H1 (cell line): ENCODE results near the gene TMEM114. TPM values are rescaled to one million over a fixed set of nuclear protein-coding genes. Genes with fewer than 3 reads are reported as not detected.

ENCODE experiments used
- CTCF ChIA-PET: fragments of 300-600 bp; sonication (Branson Sonifier 250); formaldehyde crosslinking; loops from one replicate; lab custom pipeline; 2021; ENCODE audit not compliant: partially characterized antibody; lab: Charles Lee
- POLR2A ChIA-PET: fragments of 300-600 bp; sonication (Branson Sonifier 250); formaldehyde crosslinking; loops from one replicate; lab custom pipeline; 2021; ENCODE audit warnings: inconsistent platforms; ENCODE audit not compliant: partially characterized antibody; lab: Charles Lee
- DNase-seq, 2 experiments: peaks; one replicate each; pipeline versions ENCODE4 v3.0.0 to v3.0.0-alpha.2; 2010 to 2022; ENCODE audit warnings: low spot score in 2 of 2, low read depth in 1 of 2, mixed read lengths in 1 of 2
- FAIRE-seq: peaks from 2 replicates; lab custom pipeline; 2011; peaks lifted over from hg19 to GRCh38; lab: Jason Lieb, UNC
- H2AFZ ChIP-seq: 2 replicates; pipeline ENCODE4 v1.8.1; 2012; ENCODE audit warnings: low read length, inconsistent platforms
- H2AK5ac ChIP-seq: 2 replicates; pipeline ENCODE4 v1.6.1; 2013; ENCODE audit warnings: low read depth, low read length
- H2BK120ac ChIP-seq: replicated peaks from 2 replicates; pipeline ENCODE3; 2013; ENCODE audit warnings: low read depth, low read length, inconsistent platforms
- H2BK12ac ChIP-seq: 2 replicates; pipeline ENCODE4 v1.6.1; 2013; ENCODE audit warnings: low read depth, low read length
- H2BK15ac ChIP-seq: 2 replicates; pipeline ENCODE4 v1.6.1; 2013; ENCODE audit warnings: low read length
- H2BK20ac ChIP-seq: 2 replicates; pipeline ENCODE4 v1.6.1; 2013; ENCODE audit warnings: low read length
- H2BK5ac ChIP-seq: 2 replicates; pipeline ENCODE4 v1.6.1; 2013; ENCODE audit warnings: low read depth, low read length
- H3K14ac ChIP-seq: 2 replicates; pipeline ENCODE4 v1.6.1; 2013; ENCODE audit warnings: inconsistent platforms; ENCODE audit not compliant: insufficient read length
- H3K18ac ChIP-seq: 2 replicates; pipeline ENCODE4 v1.6.1; 2013; ENCODE audit warnings: low read length; ENCODE audit errors: extremely low read depth
- H3K23ac ChIP-seq: 2 replicates; pipeline ENCODE4 v1.6.1; 2013; ENCODE audit warnings: inconsistent platforms; ENCODE audit not compliant: insufficient read length
- H3K23me2 ChIP-seq: 2 replicates; pipeline ENCODE4 v1.6.1; 2013; ENCODE audit warnings: low read depth, low read length
- H3K27ac ChIP-seq: 2 replicates; pipeline ENCODE4 v1.6.1; 2011; ENCODE audit warnings: low read depth, low read length, inconsistent platforms
- H3K27me3 ChIP-seq, 4 experiments: replicated peaks in 1 of 4; 1 replicate in 1 of 4; 2 replicates in 3 of 4; pipeline versions ENCODE4 v1.6.1 to v1.8.1; 2011 to 2013; ENCODE audit warnings: low read length in 3 of 4, mild to moderate bottlenecking in 3 of 4, inconsistent platforms in 2 of 4, mixed read lengths in 2 of 4, moderate library complexity in 1 of 4; ENCODE audit not compliant: control insufficient read depth in 3 of 4, insufficient read depth in 3 of 4; ENCODE audit errors: extremely low read depth in 1 of 4
- H3K36me3 ChIP-seq, 4 experiments: 2 replicates each; pipeline versions ENCODE4 v1.6.1 to v1.8.1; 2011 to 2013; ENCODE audit warnings: mild to moderate bottlenecking in 4 of 4, low read length in 3 of 4, moderate library complexity in 2 of 4, control low read depth in 1 of 4, inconsistent platforms in 1 of 4; ENCODE audit not compliant: insufficient read depth in 4 of 4, control insufficient read depth in 2 of 4
- H3K4ac ChIP-seq: replicated peaks from 2 replicates; pipeline ENCODE3; 2013; ENCODE audit warnings: low read length, low read depth, mixed read lengths, inconsistent platforms; ENCODE audit not compliant: insufficient read length
- H3K4me1 ChIP-seq, 4 experiments: replicated peaks in 1 of 4; 1 replicate in 1 of 4; 2 replicates in 3 of 4; pipeline versions ENCODE4 v1.6.1 to v1.8.1; 2011 to 2013; ENCODE audit warnings: low read length in 3 of 4, inconsistent platforms in 2 of 4, mixed read lengths in 1 of 4; ENCODE audit not compliant: insufficient read depth in 4 of 4, control insufficient read depth in 3 of 4
- H3K4me2 ChIP-seq, 2 experiments: 2 replicates each; pipeline versions ENCODE4 v1.6.1 to v1.8.1; 2011 to 2013; ENCODE audit warnings: low read depth in 2 of 2, low read length in 2 of 2, control low read depth in 1 of 2, inconsistent platforms in 1 of 2, mild to moderate bottlenecking in 1 of 2; ENCODE audit not compliant: insufficient read depth in 1 of 2
- H3K4me3 ChIP-seq, 4 experiments: fragments of 200-600, 300-600 bp in 1 of 4; sonication (generic), shearing (Covaris generic), sonication (Bioruptor Twin) in 1 of 4; 2 replicates each; pipeline versions ENCODE4 v1.5.1 to v1.8.1; 2011 to 2016; ENCODE audit warnings: low read length in 4 of 4, low read depth in 3 of 4, control low read depth in 2 of 4, inconsistent platforms in 2 of 4, mild to moderate bottlenecking in 2 of 4, mixed read lengths in 1 of 4, moderate library complexity in 1 of 4; ENCODE audit not compliant: insufficient read depth in 2 of 4; ENCODE audit errors: extremely low read depth in 1 of 4
- H3K56ac ChIP-seq: replicated peaks from 2 replicates; pipeline ENCODE3; 2013; ENCODE audit warnings: low read depth, mild to moderate bottlenecking, mixed read lengths, low read length, inconsistent platforms; ENCODE audit not compliant: insufficient read length
- H3K79me1 ChIP-seq: 2 replicates; pipeline ENCODE4 v1.6.1; 2013; ENCODE audit warnings: low read depth, low read length, control low read depth
- H3K79me2 ChIP-seq, 2 experiments: 2 replicates each; pipeline versions ENCODE4 v1.6.1 to v1.8.1; 2012 to 2013; ENCODE audit warnings: low read length in 2 of 2, mild to moderate bottlenecking in 2 of 2, inconsistent platforms in 1 of 2; ENCODE audit not compliant: insufficient read depth in 2 of 2, control insufficient read depth in 1 of 2
- H3K9ac ChIP-seq, 4 experiments: replicated peaks in 1 of 4; 1 replicate in 1 of 4; 2 replicates in 3 of 4; pipeline versions ENCODE4 v1.6.1 to v1.8.1; 2011 to 2013; ENCODE audit warnings: low read depth in 3 of 4, low read length in 3 of 4, control low read depth in 2 of 4, mild to moderate bottlenecking in 2 of 4, moderate library complexity in 2 of 4, inconsistent platforms in 1 of 4; ENCODE audit errors: extremely low read depth in 1 of 4
- H3K9me3 ChIP-seq, 2 experiments: 2 replicates each; pipeline versions ENCODE4 v1.6.1 to v1.8.1; 2012 to 2013; ENCODE audit warnings: mild to moderate bottlenecking in 2 of 2, moderate library complexity in 2 of 2, control low read depth in 1 of 2, inconsistent platforms in 1 of 2, low read depth in 1 of 2, low read length in 1 of 2, mixed read lengths in 1 of 2; ENCODE audit not compliant: insufficient read depth in 2 of 2
- H4K20me1 ChIP-seq, 2 experiments: replicated peaks in 1 of 2; 2 replicates each; pipeline versions ENCODE3 to v1.8.1; 2011 to 2013; ENCODE audit warnings: inconsistent platforms in 2 of 2, low read length in 2 of 2, mild to moderate bottlenecking in 1 of 2; ENCODE audit not compliant: insufficient read depth in 2 of 2, control insufficient read depth in 1 of 2
- H4K5ac ChIP-seq: 2 replicates; pipeline ENCODE4 v1.6.1; 2013; ENCODE audit warnings: low read length, low read depth, mixed read lengths, inconsistent platforms; ENCODE audit not compliant: insufficient read length
- H4K8ac ChIP-seq: 2 replicates; pipeline ENCODE4 v1.8.0; 2013; ENCODE audit warnings: mild to moderate bottlenecking, moderate library complexity, low read length, inconsistent platforms; ENCODE audit not compliant: insufficient read depth; ENCODE audit errors: extremely low read depth
- H4K91ac ChIP-seq: replicated peaks from 2 replicates; pipeline ENCODE3; 2013; ENCODE audit warnings: low read length, mixed read lengths, inconsistent platforms; ENCODE audit not compliant: insufficient read length
- CREB1 ChIP-seq: IDR thresholded peaks from 2 replicates; pipeline ENCODE4 v1.6.1; 2012; ENCODE audit warnings: inconsistent platforms
- EZH2 ChIP-seq: fragments of 200-600 bp; sonication (generic); IDR thresholded peaks from 2 replicates; pipeline ENCODE4 v1.7.1; 2012; ENCODE audit warnings: low read depth, mild to moderate bottlenecking, moderate library complexity, low read length, inconsistent platforms; ENCODE audit not compliant: severe bottlenecking
- POLR2A ChIP-seq, 2 experiments: IDR thresholded peaks; 1 replicate in 1 of 2; 2 replicates in 1 of 2; pipeline ENCODE4 v1.6.1; 2011; ENCODE audit warnings: low read depth in 2 of 2, low read length in 2 of 2, mild to moderate bottlenecking in 2 of 2; ENCODE audit errors: control extremely low read depth in 1 of 2
- SIN3A ChIP-seq, 2 experiments: IDR thresholded peaks in 1 of 2; conservative IDR thresholded peaks in 1 of 2; 2 replicates each; pipeline ENCODE4 v1.6.1; 2011 to 2012; ENCODE audit warnings: low read length in 2 of 2, improper control_type of control experiment in 1 of 2, low read depth in 1 of 2, mild to moderate bottlenecking in 1 of 2
- SP4 ChIP-seq: IDR thresholded peaks from 2 replicates; pipeline ENCODE4 v1.6.1; 2012; ENCODE audit warnings: low read length, inconsistent platforms
- TCF12 ChIP-seq: IDR thresholded peaks from 2 replicates; pipeline ENCODE4 v1.6.1; 2011; ENCODE audit warnings: low read depth, mild to moderate bottlenecking, low read length
- polyA plus RNA-seq, 7 experiments: library from polyadenylated mRNA; depleted of rRNA in 3 of 7; stranded (reverse) in 5 of 7; unstranded in 2 of 7; fragments of >200 nt in 5 of 7; fragments of 200-250 nt in 2 of 7; gene quantifications; 1 replicate in 5 of 7; 2 replicates in 1 of 7; 4 replicates in 1 of 7; pipeline versions ENCODE4 v1.2.1 to v1.2.3, GENCODE V29; 2011 to 2013; ENCODE audit warnings: missing spikeins in 2 of 7, mixed read lengths in 2 of 7
- total RNA-seq: library from RNA; stranded (reverse); fragmentation: NEBNext Ultra II Directional; extraction: Animal tissue kit (Norgen Biotek cat#: 25700); gene quantifications from 2 replicates; pipeline ENCODE4 v1.2.1, GENCODE V29; 2021

TMEM114 gene
- total and polyA plus RNA-seq, 2 of the 8 experiments (the other 6 are each of a cell fraction or from before 2014, with no cell fraction given) = 1.6 to 2.9 TPM

- no peak for DNase-seq
- ChIA-PET CTCF (interaction anchor here (0.8 to 12.4 kb wide), 2 partner anchors 17 to 43 kb away, joined by 4 to 162 read pairs; no protein-coding TSS in a partner anchor), POLR2A (interaction anchor here (0.7 to 1.1 kb wide), 2 partner anchors 17 to 229 kb away, joined by 3 to 5 read pairs; no protein-coding TSS in a partner anchor)
- Histone ChIP-seq H4K8ac (no peak overlapping the region), H2BK15ac (no peak overlapping the region), H2BK120ac (no peak overlapping the region), H3K4ac (no peak overlapping the region), H4K91ac (no peak overlapping the region), H4K20me1 (peaks cover 0 to 7% of the 10 kb centered on the region in 2 experiments), H3K79me2 (no peaks in the 10 kb centered on the region), H3K56ac (no peak overlapping the region), H3K14ac (no peak overlapping the region), H3K4me2 (no peak overlapping the region), H3K4me1 (peaks cover 0 to 12% (median 5%) of the 10 kb centered on the region in 4 experiments; a peak in 4 of 7 replicates), H2BK5ac (no peak overlapping the region), H2AK5ac (no peak overlapping the region), H3K18ac (no peak overlapping the region), H3K23me2 (peaks cover 25% of the 10 kb centered on the region), H3K27ac (no peak overlapping the region), H2AFZ (no peak overlapping the region), H3K79me1 (no peaks in the 10 kb centered on the region), H3K23ac (no peak overlapping the region), H4K5ac (no peak overlapping the region), H3K9me3 (peaks cover 0 to 4% of the 10 kb centered on the region in 2 experiments; a peak in 1 of 4 replicates), H2BK20ac (no peak overlapping the region), H3K9ac (no peak overlapping the region), H3K27me3 (peaks cover 10 to 32% (median 21%) of the 10 kb centered on the region in 4 experiments), H3K4me3 (no peak overlapping the region), H2BK12ac (no peak overlapping the region), H3K36me3 (no peaks in the 10 kb centered on the region)
- FAIRE-seq = no peak
- no peak for TF ChIP-seq EZH2
- no peak for TF ChIP-seq POLR2A (IDR thresholded peaks at IDR 0.05; ENCODE audit: control extremely low read depth in 1 of 2, low read depth in 2 of 2, low read length in 2 of 2)
- no peak for TF ChIP-seq SIN3A (conservative IDR thresholded peaks at IDR 0.05 in 1 of 2, IDR thresholded peaks at IDR 0.05 in 1 of 2; ENCODE audit: low read depth in 1 of 2, low read length in 2 of 2)
- no peak for TF ChIP-seq TCF12
- no peak for TF ChIP-seq SP4
- TF ChIP-seq CREB1 = no peak
Observed at GRCh38 chr16:8587065-8587464, 3.2 kb downstream of the TMEM114 start.
